Activated CD8-positive, alpha-beta memory T cell treated with anti-CD3 and anti-CD28 coated beads for 48 hours (primary cell): Measurements from ENCODE around the gene ACSS2.

Source experiments
- DNase-seq, 3 experiments: peaks; one replicate each; pipeline ENCODE4 v3.0.0-alpha.2; 2020; ENCODE audit warnings: low read depth in 2 of 3, low spot score in 2 of 3

Gene ACSS2

GRCh38 chr20:34907616-34908469, 31.4 kb downstream of the ACSS2 start:
- no peak for DNase-seq

GRCh38 chr20:34915131-34915530, 38.7 kb downstream of the ACSS2 start:
- DNase-seq: no peak

- DNase-seq: no peak
Observed at GRCh38 chr20:34915749-34916455, 39.5 kb downstream of the ACSS2 start.

GRCh38 chr20:34916774-34917354, 40.5 kb downstream of the ACSS2 start:
- DNase-seq: no peak

DNA sequence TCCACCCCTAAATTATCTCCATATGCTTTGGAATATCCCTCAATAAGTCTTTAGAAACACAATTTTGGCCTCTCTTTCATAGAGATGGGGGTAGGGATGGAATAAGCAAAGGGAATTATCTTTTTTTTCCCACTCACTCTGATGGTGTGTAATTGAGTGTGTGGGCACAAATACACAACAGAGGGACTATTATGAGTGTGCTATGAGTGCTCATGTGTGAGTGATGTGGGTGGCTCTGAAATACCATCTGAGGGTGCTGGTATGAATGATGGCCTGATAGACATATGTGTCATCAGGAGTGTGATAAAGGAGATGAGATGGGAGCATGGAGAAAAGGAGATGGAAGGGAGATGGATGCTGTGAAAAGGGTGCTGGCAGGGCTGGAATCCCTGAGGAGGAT, 43.6 kb downstream of the ACSS2 start:
- DNase-seq: no peak

- DNase-seq: no peak
Observed at GRCh38 chr20:34921436-34921835, 45.0 kb downstream of the ACSS2 start.

DNA sequence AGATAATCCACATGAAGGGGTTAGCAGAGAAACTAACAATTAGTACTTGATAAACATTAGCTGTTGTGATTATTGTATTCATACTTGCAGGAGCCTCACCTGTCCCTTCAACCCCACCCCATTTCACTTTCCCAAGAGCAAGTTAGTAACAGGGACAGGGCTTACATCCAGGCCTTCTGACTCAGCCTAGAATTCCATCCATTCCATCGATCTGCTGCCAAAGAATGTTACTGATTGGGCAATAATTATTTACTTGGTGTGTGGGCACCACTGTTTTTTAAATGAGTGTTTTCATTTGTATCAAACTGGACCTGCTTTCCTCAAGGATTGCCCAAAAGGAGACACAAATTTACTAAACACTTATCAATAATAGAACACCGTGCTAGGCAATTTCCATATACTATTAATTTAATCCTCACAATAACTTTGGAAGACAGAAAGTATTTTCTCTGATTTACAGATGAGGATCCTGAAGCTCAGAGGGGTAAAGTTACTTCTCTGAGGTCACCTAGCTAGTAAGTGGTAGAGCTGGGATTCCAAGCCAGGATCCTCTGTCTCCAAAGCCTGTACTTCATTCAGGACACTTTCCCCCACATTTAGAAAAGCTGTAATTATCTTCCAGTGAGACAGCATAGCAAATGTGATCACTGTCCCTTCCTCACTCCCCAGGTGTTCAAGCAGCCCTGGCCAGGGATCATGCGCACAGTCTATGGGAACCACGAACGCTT, 46.4 kb downstream of the ACSS2 start:
- DNase-seq: no peak

GRCh38 chr20:34923414-34923813, 47.0 kb downstream of the ACSS2 start:
- DNase-seq: no peak

DNA sequence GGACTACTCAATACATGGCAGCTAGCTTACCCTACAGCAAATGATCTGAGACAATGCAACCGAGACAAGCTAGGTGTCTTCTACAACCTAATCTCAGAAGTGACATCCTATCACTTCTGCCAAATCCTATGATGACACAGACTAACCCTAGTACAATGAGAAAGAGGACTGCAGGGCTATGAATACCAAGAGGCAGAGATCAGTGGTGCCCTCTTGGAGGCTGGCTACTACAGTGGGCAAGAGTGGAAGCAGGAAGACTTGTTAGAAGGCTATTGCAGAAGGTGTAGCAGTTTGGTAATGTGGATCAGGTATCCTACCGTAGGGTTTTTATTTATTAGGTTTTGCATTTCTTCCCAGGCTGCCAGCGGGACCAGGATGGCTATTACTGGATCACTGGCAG, 48.9 kb downstream of the ACSS2 start:
- no peak for DNase-seq

DNA sequence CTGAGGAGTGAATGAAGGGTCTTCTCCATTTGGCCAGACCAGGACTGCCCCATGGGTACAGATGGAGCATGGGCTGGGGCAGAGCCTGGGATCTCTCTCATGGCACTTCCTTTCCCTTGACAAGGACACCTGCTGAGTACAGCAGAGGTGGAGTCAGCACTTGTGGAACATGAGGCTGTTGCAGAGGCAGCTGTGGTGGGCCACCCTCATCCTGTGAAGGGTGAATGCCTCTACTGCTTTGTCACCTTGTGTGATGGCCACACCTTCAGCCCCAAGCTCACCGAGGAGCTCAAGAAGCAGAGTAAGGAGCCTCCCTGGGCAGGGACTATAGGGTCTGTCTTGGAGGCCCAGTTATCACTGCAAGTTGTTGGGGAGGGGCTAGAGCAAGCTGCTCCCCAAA, 49.6 kb downstream of the ACSS2 start:
- no peak for DNase-seq

DNA sequence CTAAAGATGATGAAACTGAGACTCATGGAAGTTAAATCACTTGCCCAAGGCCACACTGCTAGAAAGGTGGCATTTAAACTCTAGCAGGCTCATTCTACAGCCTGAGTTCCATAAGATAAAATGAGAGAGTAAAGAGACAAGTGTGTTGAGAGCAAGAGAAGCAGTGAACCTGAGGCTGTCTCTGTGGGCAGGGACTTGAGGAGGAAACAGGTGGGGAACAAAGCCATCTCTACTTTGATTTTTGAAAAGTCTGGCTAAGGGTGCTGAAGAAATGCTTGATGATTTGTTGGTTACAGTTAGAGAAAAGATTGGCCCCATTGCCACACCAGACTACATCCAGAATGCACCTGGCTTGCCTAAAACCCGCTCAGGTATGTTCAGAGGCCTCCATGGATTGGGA, 50.2 kb downstream of the ACSS2 start:
- no peak for DNase-seq

GRCh38 chr20:34927736-34928135, 51.3 kb downstream of the ACSS2 start:
- DNase-seq: no peak

DNA sequence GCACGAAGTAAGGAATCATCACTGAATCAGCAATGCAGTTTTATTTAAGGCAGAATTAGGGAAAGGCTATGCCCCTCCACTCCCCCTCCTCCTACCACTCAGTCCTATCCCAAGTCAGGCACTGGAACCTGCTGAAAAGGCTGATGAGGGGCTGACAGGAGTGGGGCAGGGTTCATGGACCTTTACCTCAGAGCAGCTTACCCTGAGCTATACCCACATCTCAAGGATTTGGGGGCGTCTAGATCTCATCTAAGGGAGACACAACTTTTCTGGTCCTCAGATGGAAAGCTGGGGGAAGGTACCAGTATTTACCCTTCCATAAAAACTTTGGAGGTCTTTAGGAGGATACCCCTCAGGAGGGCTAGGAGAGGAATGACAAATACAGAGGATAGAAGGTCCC, 52.0 kb downstream of the ACSS2 start:
- DNase-seq: no peak

DNA sequence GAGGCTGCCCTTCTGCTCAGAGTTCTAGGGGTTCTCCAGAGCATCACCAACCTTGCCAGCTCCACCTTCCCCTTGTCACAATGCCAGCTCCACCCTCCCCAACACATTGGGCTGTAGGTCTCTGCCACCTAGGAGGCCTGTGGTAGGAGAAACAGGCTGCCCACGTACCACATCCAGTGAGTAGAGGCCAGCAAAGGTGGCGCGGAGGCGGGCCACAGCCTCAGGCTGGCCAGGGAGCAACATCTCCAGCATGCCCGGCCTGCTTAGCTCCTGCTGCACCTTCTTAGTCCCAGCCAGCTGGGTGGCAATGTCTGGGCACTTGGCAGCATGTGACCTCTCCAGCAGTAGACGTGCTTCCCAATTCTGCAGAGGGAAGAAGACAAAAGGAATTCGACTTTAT, 55.4 kb downstream of the ACSS2 start:
- DNase-seq: no peak

- no peak for DNase-seq
Observed at GRCh38 chr20:34938466-34939163, 62.2 kb downstream of the ACSS2 start.

DNA sequence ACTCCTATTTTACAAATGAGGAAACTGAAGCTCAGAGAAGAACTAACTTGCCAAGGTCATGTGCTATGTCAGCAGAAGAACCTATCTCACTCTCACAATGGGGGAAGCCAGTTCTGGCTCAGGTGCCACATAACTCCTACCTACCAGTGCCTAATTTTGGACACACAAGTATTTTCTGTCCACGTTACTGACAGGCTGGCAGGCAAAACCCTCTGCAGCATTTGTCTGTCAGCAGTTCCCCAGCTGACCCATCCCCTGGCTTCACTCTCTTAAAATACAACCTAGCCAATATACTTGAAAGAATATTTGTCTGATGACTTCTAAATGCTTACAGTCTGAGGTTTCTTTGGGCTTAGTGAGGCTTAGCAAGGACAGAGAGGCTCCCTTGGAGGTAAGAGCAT, 63.7 kb downstream of the ACSS2 start:
- DNase-seq: no peak

DNA sequence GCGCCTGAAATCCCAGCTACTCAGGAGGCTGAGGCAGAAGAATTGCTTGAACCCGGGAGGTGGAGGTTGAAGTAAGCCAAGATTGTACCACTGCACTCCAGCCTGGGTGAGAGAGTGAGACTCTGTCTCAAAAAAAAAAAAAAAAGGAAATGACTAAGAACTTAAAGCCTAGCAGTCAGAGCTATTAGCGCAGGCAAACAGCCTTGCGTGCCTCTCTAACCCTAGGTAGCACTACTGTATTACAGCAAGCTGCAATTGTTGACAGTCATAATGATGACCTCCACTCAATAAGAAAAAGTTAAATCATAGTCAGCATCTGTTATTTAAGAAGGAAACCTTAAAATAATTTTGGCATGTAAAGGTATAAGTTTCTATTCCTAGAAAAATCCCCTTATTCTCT, 64.8 kb downstream of the ACSS2 start:
- no peak for DNase-seq

DNA sequence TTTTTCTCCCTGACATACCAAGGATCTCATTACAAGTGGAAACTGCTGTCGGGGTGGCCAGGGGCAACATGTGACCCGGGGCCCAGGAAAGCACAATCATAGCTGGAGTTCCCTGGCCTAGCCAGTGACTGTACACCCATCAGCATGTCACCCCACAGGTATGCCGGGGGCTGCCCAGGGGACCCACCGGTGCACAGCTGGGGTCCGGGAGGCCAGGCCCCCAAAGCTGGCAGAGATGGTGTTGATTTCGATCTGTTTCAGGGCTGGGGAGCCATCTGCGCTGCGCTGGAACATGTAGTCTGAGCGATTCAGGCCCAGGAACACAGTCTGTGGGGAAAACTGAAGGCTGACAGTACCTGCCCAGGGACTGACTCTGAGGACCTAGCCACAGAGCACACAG, 65.9 kb downstream of the ACSS2 start:
- no peak for DNase-seq

DNA sequence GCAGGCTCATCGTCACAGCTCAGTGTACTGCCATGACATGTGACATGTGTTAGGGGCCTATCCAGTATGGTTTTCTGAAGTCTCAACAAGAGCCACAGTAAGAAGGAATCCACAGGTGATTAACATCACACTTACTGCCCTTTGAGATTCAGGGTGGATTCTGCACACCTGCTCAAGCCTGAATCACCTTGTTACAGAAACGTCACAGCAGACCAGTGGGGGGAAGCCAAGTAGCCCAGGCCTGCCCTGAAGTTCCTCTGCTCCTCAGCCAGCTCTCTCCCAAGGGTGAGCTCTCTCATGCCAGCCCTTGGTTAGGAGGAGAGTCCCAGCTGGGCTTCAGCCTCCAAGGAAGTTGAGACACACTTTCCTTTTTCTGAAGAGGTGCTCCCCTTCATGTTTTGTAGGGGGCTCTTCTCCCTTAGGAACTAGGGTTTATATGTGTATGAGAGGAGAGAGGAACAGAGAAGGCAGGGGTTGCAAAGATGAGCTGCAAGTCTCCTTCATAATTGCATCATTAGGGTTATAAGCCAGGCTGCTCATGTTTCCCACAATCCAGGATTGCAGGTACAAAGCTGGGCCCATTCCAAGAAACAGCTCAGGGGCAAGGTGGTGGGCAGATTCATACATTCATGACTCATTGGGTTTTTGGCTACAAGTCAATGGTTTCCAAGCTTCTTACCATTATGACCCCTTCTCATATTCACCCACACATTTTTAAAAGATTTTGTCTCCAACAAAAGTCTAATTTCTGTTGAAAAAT, 67.6 kb downstream of the ACSS2 start:
- no peak for DNase-seq
